GM12801 (cell line): ENCODE measurements around the gene EMP2.

Experiments
- CTCF ChIP-seq: IDR thresholded peaks from one replicate; pipeline ENCODE4 v1.5.1; 2011; ENCODE audit warnings: control low read depth; ENCODE audit not compliant: insufficient read length; ENCODE audit errors: extremely low read depth

The EMP2 gene

DNA sequence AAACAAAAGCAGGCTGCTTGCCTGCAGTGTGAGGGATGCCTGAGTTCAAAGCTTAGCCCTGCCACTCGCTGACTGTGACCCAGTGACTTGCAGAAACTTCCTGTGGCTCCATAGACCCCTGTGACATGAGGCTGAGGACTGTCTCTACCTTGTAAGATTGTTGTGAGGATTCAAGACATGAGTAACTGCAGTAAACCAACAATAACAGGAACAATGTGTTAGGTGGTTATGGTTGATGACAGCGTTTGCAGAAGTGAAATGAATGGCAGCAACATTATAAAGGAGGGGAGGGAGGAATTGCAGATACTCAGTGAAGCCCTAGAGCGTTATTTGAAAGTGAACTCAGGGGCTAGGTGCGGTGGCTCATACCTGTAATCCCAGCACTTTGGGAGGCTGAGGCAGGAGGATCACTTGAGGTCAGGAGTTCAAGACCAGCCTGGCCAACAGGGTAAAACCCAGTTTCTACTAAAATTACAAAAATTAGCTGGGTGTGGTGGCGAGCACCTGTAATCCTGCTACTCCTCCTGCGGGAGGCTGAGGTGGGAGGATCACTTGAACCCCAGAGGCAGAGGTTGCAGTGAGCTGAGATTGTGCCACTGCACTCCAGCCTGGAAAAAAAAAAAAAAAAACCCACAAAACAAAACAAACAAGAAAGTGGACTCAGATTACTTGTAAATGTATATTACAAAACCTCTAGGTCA lies 33.5 kb upstream of the EMP2 start:
- no peak for TF ChIP-seq CTCF

DNA sequence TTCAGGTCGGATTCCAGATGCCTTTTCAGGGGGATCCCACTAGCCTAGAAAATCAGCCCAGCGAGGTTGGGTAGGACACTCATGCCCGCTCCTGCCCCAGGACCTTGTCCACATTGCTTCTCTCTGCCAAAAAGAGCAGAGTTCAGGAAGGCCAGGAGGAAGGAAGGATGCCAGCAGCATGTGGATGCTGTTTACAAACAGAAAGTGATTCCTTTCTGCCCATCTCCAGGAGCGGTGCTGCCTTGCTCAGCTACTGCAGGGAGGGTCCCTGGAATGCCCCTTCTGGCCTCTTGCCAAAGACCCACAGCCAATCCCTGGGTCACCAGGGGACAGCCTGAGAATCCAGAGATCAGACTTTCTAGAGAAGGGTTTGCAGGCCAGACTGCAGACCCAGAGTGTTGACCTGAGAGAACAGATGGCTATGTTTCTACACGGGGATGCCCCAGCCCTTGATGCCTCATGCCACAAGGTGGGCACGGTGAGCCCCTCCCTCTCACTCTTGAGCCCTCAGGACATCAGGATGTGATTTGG lies 32.3 kb upstream of the EMP2 start:
- no peak for TF ChIP-seq CTCF

DNA sequence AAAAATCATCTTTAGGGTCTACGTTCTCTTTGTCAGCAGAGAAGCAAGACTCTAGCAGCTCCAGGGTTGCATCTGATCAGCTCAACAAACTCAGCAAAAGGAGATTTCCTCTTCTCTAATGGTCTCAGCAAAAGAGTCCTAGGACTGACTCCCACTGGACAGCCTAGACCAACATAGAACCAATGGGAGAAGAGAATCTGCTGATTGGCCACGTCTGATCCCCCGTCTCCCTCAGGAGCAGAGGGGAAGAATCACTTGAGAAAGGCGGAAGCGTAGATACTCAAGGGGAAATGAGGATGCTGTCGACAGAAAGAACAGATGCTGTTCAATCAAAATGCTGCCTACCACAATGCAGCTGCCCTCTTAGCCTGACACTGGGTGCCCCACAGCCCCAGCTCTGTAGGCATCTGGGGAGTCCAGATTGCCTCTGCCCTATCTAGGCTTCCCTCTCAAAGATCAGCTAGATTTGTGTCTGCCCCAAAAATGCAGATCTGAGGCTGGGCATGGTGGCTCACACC lies 31.5 kb upstream of the EMP2 start:
- no peak for TF ChIP-seq CTCF

DNA sequence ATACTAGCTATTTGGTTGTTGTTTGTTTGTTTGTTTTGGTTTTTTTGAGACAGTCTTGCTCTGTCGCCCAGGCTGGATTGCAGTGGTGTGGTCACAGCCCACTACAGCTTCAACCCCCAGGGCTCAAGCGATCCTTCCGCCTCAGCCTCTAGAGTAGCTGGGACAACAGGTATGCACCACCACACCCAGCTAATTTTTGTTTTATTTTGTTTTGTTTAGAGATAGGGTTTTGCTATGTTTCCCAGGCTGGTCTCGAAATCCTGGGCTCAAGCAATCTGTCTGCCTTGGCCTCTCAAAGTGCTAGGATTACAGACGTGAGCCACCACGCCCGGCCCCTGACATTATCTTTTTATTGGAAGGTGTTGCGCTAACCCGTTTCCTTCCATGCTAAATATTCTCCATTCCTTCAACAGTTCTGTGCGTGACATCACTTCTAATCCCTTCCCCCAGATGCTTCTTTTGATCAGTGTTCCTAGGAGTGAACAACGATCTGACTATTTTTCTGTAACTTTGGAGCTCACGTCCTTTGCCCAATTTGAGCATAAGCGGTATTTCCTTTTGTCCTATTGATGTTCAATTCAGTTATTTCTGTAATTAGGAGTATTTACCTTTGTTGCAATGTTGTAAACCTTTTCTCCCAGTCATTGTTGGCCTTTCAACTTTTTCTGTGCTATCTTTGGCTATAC lies 30.2 kb upstream of the EMP2 start:
- TF ChIP-seq CTCF: no peak

GRCh38 chr16:10609402-10609774 lies 29.0 kb upstream of the EMP2 start:
- no peak for TF ChIP-seq CTCF

- TF ChIP-seq CTCF: no peak
Measured at GRCh38 chr16:10608687-10609401, 28.4 kb upstream of the EMP2 start.

DNA sequence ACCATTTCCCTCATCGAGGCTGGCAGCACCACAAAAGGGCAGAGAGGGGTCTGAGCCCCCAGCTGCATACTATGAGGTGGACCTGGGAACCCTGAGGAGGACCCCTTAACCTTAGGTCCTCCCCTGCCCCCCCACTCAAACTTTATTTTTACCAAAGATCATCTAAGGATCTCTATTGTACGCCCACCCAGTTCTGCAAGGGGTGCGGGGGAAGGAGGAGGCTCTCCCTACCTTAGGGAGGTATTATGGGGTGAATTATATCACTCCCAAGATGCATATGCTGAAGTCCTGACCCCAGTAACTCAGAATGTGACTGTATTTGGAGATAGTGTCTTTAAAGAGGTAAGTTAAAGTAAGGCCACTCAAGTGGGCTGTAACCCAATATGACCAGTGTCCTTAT lies 26.8 kb upstream of the EMP2 start:
- no peak for TF ChIP-seq CTCF
